Heart right ventricle (tissue), 16 donors: ENCODE data around the gene NPDC1. TPM values are rescaled to one million over a fixed set of nuclear protein-coding genes. Genes with fewer than 3 reads are reported as not detected.

Source experiments
- ATAC-seq, 8 donors: fragments of 200-7000 bp; cut with Tn5 transposase; one replicate each; pipeline ENCODE4 v1.9.1; 2020; ENCODE audit warnings: mild to moderate bottlenecking in 8 of 8, moderate library complexity in 8 of 8, moderate number of reproducible peaks in 1 of 8
- DNase-seq, 2 donors: peaks; one replicate each; pipeline ENCODE4 v3.0.0-alpha.2; 2020
- H3K27ac ChIP-seq, 10 donors: fragments of 200-600 bp; sonication (generic) in 2 of 10; one replicate each; pipeline versions ENCODE4 v1.5.0 to v1.8.0; 2020 to 2022; ENCODE audit warnings: mild to moderate bottlenecking in 3 of 10
- H3K27me3 ChIP-seq, 7 donors: fragments of 200-600 bp; one replicate each; pipeline ENCODE4 v1.8.0; 2021 to 2022; ENCODE audit warnings: mild to moderate bottlenecking in 2 of 7
- H3K36me3 ChIP-seq, 9 donors: fragments of 200-600 bp; sonication (generic) in 1 of 9; one replicate each; pipeline versions ENCODE4 v1.5.0 to v1.8.0; 2020 to 2022; ENCODE audit warnings: mild to moderate bottlenecking in 2 of 9
- H3K4me1 ChIP-seq, 9 donors: fragments of 200-600 bp; sonication (generic) in 1 of 9; one replicate each; pipeline versions ENCODE4 v1.5.0 to v1.8.0; 2020 to 2022; ENCODE audit warnings: mild to moderate bottlenecking in 4 of 9
- H3K4me3 ChIP-seq, 10 donors: fragments of 200-600 bp; sonication (generic) in 2 of 10; one replicate each; pipeline versions ENCODE4 v1.5.0 to v1.8.0; 2020 to 2022; ENCODE audit warnings: mild to moderate bottlenecking in 7 of 10, moderate library complexity in 2 of 10
- H3K9me3 ChIP-seq, 11 donors: fragments of 200-600 bp in 10 of 11; sonication (generic) in 2 of 11; one replicate each; pipeline versions ENCODE4 v1.5.0 to v1.8.0; 2013 to 2022; ENCODE audit warnings: mild to moderate bottlenecking in 2 of 11, control low read depth in 1 of 11, moderate library complexity in 1 of 11
- CTCF ChIP-seq, 9 donors: fragments of 200-600 bp; sonication (generic) in 2 of 9; IDR thresholded peaks; one replicate each; pipeline versions ENCODE4 v1.5.0 to v1.8.0; 2021 to 2022; ENCODE audit warnings: antibody characterized with exemption in 9 of 9, mild to moderate bottlenecking in 5 of 9, moderate library complexity in 1 of 9
- WGBS, 2 donors: extraction: QIAGEN DNeasy Blood & Tissue Kit; methylation state at CpG; one replicate each; pipeline ENCODE4 v1.1.7; 2013; ENCODE audit warnings: inconsistent platforms in 1 of 2; 5-methylcytosine and 5-hydroxymethylcytosine counted together
- intact Hi-C, 10 donors: fragments of 100-400 bp; cut with DNase I; formaldehyde crosslinking; loops; one replicate each; pipeline versions ENCODE4 v1.11.1 to v1.14.2; 2022
- polyA plus RNA-seq, 2 donors: library from polyadenylated mRNA; stranded (reverse); fragments of 200-250 nt; gene quantifications; one replicate each; pipeline ENCODE4 v1.2.3, GENCODE V29; 2013
- total RNA-seq, 10 donors: library from RNA; stranded (reverse); fragmentation: NEBNext Ultra II Directional in 3 of 10; extraction: Animal tissue kit (Norgen Biotek cat#: 25700) in 3 of 10; gene quantifications; one replicate each; pipeline versions ENCODE4 v1.2.1 to v1.2.4, GENCODE V29; 2021 to 2023
- donor health status: Arrhythmogenic right ventricular cardiomyopathy.
- donor health status: ischemic (EF 13 %, LVEDD 7.1; RV severe dilation, severe dysfunction).
- donor health status: healthy with polysubstance abuse.
- donor health status: DM: no; HTN: yes; CAD: no.
- donor health status: DM: no; HTN: no; CAD: no.
- donor health status: ischemic (EF 25% LVEDD 6.9; RV normal size, moderate dysfunction).
- donor health status: ischemic (EF 25% LVEDD 5.7; RV mildly dilated, moderate dysfunction).
- donor health status: healthy.
- donor health status: DM: yes; HTN: yes; CAD: no.
- donor health status: Ischemic cardiomyopathy.
- donor health status: ischemic (EF 35%, LVEDD 5.7; RV mildly dilated, moderate dysfunction).
- donor health status: nonischemic (EF 11% LVEDD 7.7; RV severe dilation, severe dysfunction).
- donor health status: DM: yes; HTN: yes; CAD: no.
- donor health status: PGD.
- donor health status: ischemic (EF 29% LVEDD 5.4; RV normal size, mild dysfunction).
- donor health status: nonischemic (EF 23%, LVEDD 6.1; RV moderate dilation, normal function).

NPDC1 gene
- total and polyA plus RNA-seq, 12 donors = 29.1 to 153 (median 54.5) TPM

- no peaks in the 10 kb centered on the region for H3K36me3 ChIP-seq
- no peaks in the 10 kb centered on the region for H3K9me3 ChIP-seq
- no peak for TF ChIP-seq CTCF (IDR thresholded peaks at IDR 0.05)
- DNase-seq = peak in 1 of 2 donors; percentile 18
- no peak for ATAC-seq
- H3K27ac ChIP-seq = no peak overlapping the region
- WGBS, 2 donors = 91 to 94% methylated on average over 17 of the region's 17 CpGs
- peaks cover 0 to 15% (median 9%) of the 10 kb centered on the region in 7 donors for H3K27me3 ChIP-seq
- H3K4me1 ChIP-seq = peaks cover 7 to 48% (median 17%) of the 10 kb centered on the region in 9 donors
- peak overlapping the region in 1 of 10 donors; percentile 58 for H3K4me3 ChIP-seq
- intact Hi-C loops = loop anchor here in 1 of 10 donors (10.0 kb wide), 1 partner anchor 284 kb away; no protein-coding TSS in a partner anchor
Observed at GRCh38 chr9:137068539-137069507, 22.8 kb upstream of the NPDC1 start.

- intact Hi-C loops = loop anchor here in 3 of 10 donors (2.0 to 10.0 kb wide), 3 partner anchors 19 to 283 kb away; partner anchors contain the start of gene NPDC1 (in 1 of the 3)
- TF ChIP-seq CTCF (IDR thresholded peaks at IDR 0.05) = peak; percentile 69 to 83 (median 81)
Observed at GRCh38 chr9:137067860-137068538, 22.0 kb upstream of the NPDC1 start.

GRCh38 chr9:137066096-137066861 is 20.3 kb upstream of the NPDC1 start:
- no peak overlapping the region for H3K27ac ChIP-seq
- H3K4me1 ChIP-seq = peaks cover 6 to 30% (median 16%) of the 10 kb centered on the region in 9 donors
- no peak for ATAC-seq
- TF ChIP-seq CTCF (IDR thresholded peaks at IDR 0.05) = no peak
- no peak overlapping the region for H3K4me3 ChIP-seq
- peaks cover 0 to 15% (median 9%) of the 10 kb centered on the region in 7 donors for H3K27me3 ChIP-seq
- intact Hi-C loops = loop anchor here in 3 of 10 donors (2.0 to 10.0 kb wide), 3 partner anchors 17 to 281 kb away; partner anchors contain the start of gene NPDC1 (in 1 of the 3)
- no peaks in the 10 kb centered on the region for H3K36me3 ChIP-seq
- DNase-seq = no peak
- WGBS, 2 donors = 92 to 96% methylated on average over 26 of the region's 26 CpGs
- no peaks in the 10 kb centered on the region for H3K9me3 ChIP-seq

More at GRCh38 chr9:137067860-137068538, 22.0 kb upstream of the NPDC1 start:
- H3K4me3 ChIP-seq = no peak overlapping the region
- DNase-seq (peak; percentile 78 to 80), ATAC-seq (peak in 7 of 8 donors; percentile 17 to 46 (median 43))
- no peaks in the 10 kb centered on the region for H3K9me3 ChIP-seq
- WGBS, 2 donors = 59 to 60% methylated on average over 12 of the region's 12 CpGs
- H3K36me3 ChIP-seq = no peaks in the 10 kb centered on the region
- peaks cover 0 to 15% (median 9%) of the 10 kb centered on the region in 7 donors for H3K27me3 ChIP-seq
- no peak overlapping the region for H3K27ac ChIP-seq
- H3K4me1 ChIP-seq = peaks cover 7 to 44% (median 19%) of the 10 kb centered on the region in 9 donors
